Nephron progenitor cell (in vitro differentiated cells): ENCODE data around the gene NFRKB.
A peak's percentile ranks its signal among the peaks of the same experiment; 100 is the strongest.

Source experiments
- DNase-seq: peaks from one replicate; pipeline ENCODE4 v3.0.0; 2021
- H3K27ac Mint-ChIP-seq: 2 replicates; pipeline ENCODE4 v1.8.0; 2021; ENCODE audit warnings: mild to moderate bottlenecking, moderate library complexity, mixed read lengths
- H3K27me3 Mint-ChIP-seq: 2 replicates; pipeline ENCODE4 v1.8.0; 2021; ENCODE audit warnings: mild to moderate bottlenecking, low read depth, mixed read lengths; ENCODE audit not compliant: poor library complexity
- H3K36me3 Mint-ChIP-seq: 2 replicates; pipeline ENCODE4 v1.8.0; 2021; ENCODE audit warnings: low read depth, mixed read lengths
- H3K4me1 Mint-ChIP-seq: 2 replicates; pipeline ENCODE4 v1.8.0; 2021; ENCODE audit warnings: mixed read lengths
- H3K4me3 Mint-ChIP-seq: 2 replicates; pipeline ENCODE4 v1.8.0; 2021; ENCODE audit warnings: mild to moderate bottlenecking, moderate library complexity, mixed read lengths
- H3K9me3 Mint-ChIP-seq: 2 replicates; pipeline ENCODE4 v1.8.0; 2021; ENCODE audit warnings: mild to moderate bottlenecking, moderate library complexity, mixed read lengths
- TF ChIP-seq, protein P1 (sequence below): fragments of 200-600 bp; sonication (generic); IDR thresholded peaks from 2 replicates; pipeline ENCODE4 v1.5.0; 2021; ENCODE audit warnings: antibody characterized with exemption

Gene NFRKB

DNA sequence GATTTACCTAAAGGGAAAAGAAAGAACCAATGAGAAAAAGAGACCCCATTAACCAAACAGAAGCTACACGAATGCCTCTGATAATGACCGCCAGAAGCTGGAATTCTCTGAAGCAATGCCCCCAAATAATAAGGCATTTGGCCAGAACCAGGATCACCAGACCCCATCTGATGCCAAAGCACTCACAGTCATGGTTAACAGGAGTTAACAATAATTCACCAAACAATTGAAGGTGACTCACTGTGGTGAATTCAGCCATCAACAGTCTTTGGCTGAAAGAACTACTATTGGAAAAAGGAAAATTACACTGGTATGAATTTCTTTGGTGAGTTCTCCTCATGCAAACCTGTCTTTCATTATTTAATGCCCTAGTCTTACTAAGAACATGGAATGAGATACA is 21.9 kb upstream of the NFRKB start:
- no peaks in the 10 kb centered on the region for H3K27me3 Mint-ChIP-seq
- no peak overlapping the region for H3K27ac Mint-ChIP-seq
- DNase-seq: no peak
- H3K4me1 Mint-ChIP-seq: peaks cover 7% of the 10 kb centered on the region
- TF ChIP-seq, protein P1, sequence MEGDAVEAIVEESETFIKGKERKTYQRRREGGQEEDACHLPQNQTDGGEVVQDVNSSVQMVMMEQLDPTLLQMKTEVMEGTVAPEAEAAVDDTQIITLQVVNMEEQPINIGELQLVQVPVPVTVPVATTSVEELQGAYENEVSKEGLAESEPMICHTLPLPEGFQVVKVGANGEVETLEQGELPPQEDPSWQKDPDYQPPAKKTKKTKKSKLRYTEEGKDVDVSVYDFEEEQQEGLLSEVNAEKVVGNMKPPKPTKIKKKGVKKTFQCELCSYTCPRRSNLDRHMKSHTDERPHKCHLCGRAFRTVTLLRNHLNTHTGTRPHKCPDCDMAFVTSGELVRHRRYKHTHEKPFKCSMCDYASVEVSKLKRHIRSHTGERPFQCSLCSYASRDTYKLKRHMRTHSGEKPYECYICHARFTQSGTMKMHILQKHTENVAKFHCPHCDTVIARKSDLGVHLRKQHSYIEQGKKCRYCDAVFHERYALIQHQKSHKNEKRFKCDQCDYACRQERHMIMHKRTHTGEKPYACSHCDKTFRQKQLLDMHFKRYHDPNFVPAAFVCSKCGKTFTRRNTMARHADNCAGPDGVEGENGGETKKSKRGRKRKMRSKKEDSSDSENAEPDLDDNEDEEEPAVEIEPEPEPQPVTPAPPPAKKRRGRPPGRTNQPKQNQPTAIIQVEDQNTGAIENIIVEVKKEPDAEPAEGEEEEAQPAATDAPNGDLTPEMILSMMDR: no peak
- H3K4me3 Mint-ChIP-seq: no peak overlapping the region
- H3K36me3 Mint-ChIP-seq: peaks cover 29% of the 10 kb centered on the region
- no peaks in the 10 kb centered on the region for H3K9me3 Mint-ChIP-seq

DNA sequence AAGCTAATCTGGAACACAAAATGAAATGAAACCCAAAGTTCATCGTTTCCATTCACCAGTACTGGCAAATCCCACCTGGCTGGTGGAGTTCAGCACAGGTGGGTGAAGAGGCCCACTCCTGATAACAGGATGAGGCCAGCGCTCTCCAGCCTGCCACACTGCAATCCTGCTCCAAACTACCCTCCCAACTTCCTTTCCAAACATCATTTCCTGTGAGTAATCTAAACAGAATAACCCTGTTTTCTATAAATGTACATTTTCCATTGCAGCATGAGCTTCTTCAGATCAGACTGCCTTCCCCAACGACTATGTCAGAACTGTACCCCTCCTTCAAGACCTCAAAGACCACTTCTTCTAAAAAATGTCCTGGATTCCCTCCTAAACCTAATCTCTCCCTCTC is 15.9 kb upstream of the NFRKB start:
- H3K9me3 Mint-ChIP-seq: no peaks in the 10 kb centered on the region
- TF ChIP-seq, protein P1: no peak
- H3K36me3 Mint-ChIP-seq: peaks cover 43% of the 10 kb centered on the region
- no peak overlapping the region for H3K4me3 Mint-ChIP-seq
- H3K4me1 Mint-ChIP-seq: peaks cover 7% of the 10 kb centered on the region
- DNase-seq: no peak
- peak overlapping the region; percentile 0 for H3K27ac Mint-ChIP-seq
- H3K27me3 Mint-ChIP-seq: no peaks in the 10 kb centered on the region

DNA sequence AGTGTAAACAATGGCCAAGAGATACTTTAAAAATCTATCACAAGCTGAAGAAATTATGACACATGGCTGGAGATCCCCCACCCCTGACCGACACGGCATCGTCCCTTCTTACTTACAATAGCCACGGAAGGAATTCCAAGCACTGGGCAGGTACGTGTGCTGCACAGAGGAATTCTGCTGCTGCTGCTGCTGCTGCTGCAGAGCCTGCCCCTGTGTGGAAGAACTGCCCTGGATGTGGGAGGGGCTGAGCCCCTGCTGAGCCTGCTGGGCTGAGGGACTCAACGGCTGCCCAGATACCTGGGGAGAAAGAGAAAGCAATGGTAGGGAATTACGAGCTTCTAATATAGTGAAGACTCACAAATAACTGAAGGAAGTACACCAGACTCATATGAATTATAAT is 15.0 kb upstream of the NFRKB start:
- TF ChIP-seq, protein P1: no peak
- Mint-ChIP-seq H3K4me1 (peaks cover 6% of the 10 kb centered on the region), H3K4me3 (no peak overlapping the region), H3K27ac (peak overlapping the region; percentile 78), H3K36me3 (peaks cover 50% of the 10 kb centered on the region), H3K9me3 (no peaks in the 10 kb centered on the region), H3K27me3 (no peaks in the 10 kb centered on the region)
- DNase-seq: no peak

DNA sequence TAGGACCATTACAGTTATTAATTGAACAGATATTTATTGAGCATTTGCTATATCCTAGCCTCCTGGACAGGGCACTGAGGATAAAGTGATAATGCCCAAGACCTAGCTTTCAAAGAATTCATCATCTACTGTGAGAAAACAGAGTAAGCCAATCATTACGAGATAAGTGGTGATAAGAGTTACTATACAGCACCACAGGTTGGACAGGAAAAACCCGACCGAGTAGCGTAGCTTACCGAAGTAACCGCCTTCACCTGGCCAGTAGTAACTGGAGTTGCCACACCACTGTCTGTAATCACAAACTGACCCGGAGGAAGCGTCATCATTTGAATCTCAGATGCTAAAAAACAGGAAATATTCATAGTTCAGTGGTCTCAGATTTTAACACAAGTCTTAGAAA is 10.0 kb upstream of the NFRKB start:
- Mint-ChIP-seq H3K4me3 (no peak overlapping the region), H3K27me3 (no peaks in the 10 kb centered on the region), H3K36me3 (peaks cover 54% of the 10 kb centered on the region), H3K27ac (no peak overlapping the region), H3K4me1 (no peaks in the 10 kb centered on the region), H3K9me3 (no peaks in the 10 kb centered on the region)
- TF ChIP-seq, protein P1: no peak
- no peak for DNase-seq

DNA sequence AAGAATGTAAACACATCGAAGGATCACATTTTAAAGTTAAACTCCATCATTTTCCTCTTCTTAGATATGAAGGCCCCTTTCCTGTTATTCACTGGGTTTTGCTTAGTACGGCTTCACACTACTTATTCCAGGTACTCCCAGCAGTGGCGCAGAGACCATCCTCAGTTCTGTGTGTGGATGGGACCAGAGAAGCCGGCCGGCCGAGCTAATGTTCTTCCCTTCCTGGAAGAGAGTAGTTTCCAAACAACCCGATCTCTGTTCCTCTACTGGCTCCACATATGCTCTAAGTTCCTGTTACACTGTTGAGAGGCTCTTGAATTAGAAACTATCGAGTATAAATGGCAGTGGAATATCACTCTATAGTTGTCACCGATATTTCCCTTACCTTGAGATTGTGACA is 684 bp upstream of the NFRKB start:
- TF ChIP-seq, protein P1: no peak
- H3K4me1 Mint-ChIP-seq: peaks cover 37% of the 10 kb centered on the region
- peaks cover 8% of the 10 kb centered on the region for H3K9me3 Mint-ChIP-seq
- DNase-seq: no peak
- H3K27me3 Mint-ChIP-seq: peaks cover 4% of the 10 kb centered on the region
- peaks cover 61% of the 10 kb centered on the region for H3K36me3 Mint-ChIP-seq
- peak overlapping the region; percentile 93 for H3K4me3 Mint-ChIP-seq
- peak overlapping the region; percentile 36 for H3K27ac Mint-ChIP-seq

DNA sequence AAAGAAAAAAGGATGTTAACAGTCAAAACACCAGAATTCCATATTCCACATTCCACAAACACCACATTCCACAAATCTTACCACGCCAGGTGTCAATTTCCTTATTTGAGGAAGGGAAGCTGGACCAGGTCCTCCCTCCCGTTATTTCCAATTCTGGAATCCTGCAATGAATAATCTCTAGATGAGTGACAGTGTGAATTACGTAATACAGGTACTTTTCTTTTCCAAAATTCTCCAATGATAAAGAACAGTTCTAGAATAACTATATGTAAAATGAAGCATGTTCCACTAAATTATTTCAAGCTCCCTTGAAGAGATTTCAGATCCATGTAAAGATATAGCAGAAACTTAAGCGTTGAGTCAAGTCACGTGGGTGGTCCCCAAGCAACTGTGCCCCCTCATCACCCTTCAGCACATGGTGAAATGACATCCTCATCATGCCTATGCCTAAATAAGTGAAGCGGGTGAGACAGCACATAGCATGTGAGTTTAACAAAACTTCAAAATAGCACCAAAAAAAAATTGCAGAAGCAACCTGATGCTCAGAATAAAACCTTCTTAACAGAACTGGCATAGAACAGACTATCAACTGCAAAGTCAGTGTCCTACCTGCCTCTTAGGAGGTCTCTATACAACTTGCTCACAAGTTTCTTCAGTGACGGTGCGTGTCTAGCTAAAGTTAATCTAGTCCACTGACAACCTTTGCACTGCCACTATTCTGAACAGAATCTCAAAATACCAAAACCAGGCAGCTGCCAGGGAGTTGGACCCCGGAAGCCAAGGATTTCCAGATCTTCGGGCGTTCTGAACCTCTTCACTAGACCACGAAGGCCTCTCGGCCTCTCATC is 876 bp downstream of the NFRKB start:
- H3K4me1 Mint-ChIP-seq: peaks cover 37% of the 10 kb centered on the region
- peaks cover 4% of the 10 kb centered on the region for H3K27me3 Mint-ChIP-seq
- TF ChIP-seq, protein P1: no peak
- peaks cover 8% of the 10 kb centered on the region for H3K9me3 Mint-ChIP-seq
- no peak for DNase-seq
- peaks cover 66% of the 10 kb centered on the region for H3K36me3 Mint-ChIP-seq
- no peak overlapping the region for H3K27ac Mint-ChIP-seq
- peak overlapping the region; percentile 93 for H3K4me3 Mint-ChIP-seq
